SH-SY5Y (cell line): ENCODE data around the gene SLC25A38.

ENCODE experiments used
- GATA2 ChIP-seq: IDR thresholded peaks from 2 replicates; pipeline ENCODE4 v1.6.1; 2011; ENCODE audit warnings: mild to moderate bottlenecking, low read depth, low read length
- GATA3 ChIP-seq: IDR thresholded peaks from 2 replicates; pipeline ENCODE4 v1.6.1; 2011; ENCODE audit warnings: low read depth, mild to moderate bottlenecking, low read length, moderate library complexity

The SLC25A38 gene

DNA sequence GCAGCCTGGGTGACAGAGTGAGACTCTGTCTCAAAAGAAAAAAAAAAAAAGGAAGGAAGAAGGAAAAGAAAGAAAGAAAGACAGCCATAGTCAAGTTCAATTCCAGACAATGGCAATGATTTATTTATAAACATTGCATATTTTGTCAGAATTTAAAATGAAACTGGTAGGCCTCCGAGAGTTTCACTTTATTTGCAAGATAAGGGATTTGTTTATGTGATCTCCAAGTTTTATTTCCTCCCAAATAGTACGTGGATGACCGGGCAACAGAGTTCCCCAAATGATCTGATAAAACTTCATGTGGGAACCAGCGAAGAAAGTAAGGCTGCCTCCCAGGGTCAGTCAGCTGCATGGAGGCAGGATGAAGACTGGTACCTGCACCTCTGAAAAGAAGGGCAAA, 55.7 kb downstream of the SLC25A38 start:
- no peak for TF ChIP-seq GATA3
- no peak for TF ChIP-seq GATA2

DNA sequence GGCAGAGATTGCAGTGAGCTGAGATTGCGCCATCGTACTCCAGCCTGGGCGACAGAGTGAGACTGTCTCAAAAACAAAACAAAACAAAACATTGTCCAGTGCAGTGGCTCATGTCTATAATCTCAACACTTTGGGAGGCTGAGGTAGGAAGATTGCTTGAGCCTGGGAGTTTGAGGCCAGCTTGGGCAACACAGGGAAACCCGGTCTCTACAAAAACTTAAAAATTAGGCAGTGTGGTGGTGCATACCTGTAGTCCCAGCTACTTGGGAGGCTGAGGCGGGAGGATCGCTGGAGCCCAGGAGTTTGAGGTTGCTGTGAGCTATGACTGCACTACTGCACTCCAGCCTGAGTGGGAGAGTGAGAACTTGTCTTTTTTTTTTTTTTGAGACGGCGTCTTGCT, 57.1 kb downstream of the SLC25A38 start:
- TF ChIP-seq GATA2 (no peak), GATA3 (no peak)

DNA sequence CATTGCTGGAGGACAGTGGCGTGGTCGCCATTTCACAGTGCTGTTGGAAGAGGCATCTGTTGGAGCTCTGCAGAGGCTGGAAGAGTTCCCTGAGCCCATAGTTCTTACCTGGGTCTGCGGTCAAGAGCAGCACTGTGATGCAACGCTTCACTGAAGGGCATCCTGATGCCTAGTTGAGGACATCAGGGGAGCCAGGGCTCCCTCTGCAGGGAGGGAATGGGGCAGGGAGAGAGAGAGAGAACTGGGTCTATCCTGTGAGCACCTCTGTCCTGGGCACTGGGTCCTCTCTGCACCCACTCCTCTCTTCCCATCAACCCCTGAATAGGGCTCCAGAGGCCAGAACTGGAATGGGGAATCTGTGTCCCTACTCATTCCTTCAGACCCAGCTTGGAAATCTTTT, 60.4 kb downstream of the SLC25A38 start:
- TF ChIP-seq GATA2 (no peak), GATA3 (no peak)

DNA sequence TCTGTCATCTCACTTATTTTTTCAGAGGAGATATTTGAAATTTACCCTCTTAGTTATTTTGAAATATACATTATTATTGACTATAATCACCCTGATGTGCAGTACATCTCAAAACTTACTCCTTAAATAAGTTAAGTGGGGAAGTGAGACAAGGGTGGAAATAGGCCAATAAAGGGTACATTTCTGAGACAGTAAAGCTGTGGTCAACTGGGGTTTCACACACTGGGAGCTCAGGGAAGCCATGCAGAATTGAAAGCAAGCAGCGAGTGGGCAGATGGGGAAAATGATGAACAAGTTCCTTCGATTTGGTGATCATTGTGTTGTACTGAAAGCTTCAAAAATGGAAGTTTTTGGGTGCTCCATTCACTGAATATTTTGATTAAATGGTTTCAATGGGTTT, 62.8 kb downstream of the SLC25A38 start:
- TF ChIP-seq GATA2 (no peak), GATA3 (no peak)

DNA sequence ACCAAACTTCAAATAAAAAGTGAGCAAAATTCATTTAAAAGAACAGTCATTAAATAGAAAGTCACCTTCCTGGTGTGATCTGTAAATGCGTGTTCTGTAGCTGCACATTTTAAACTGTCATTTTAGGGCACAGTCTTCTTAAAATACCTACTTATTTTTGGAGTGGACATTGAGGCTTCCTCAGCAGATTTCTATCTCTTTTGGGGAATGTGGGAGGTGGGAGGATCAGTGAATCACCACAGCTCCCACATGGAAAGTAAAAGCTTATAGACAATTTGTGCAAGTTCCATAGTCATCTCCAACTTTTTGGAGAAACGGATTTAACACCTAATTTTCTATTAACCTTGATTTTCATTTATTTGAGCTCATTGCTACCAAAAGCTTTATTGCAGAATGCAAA, 63.3 kb downstream of the SLC25A38 start:
- no peak for TF ChIP-seq GATA2
- no peak for TF ChIP-seq GATA3
